Endothelial cell of umbilical vein (primary cell): ENCODE data around the gene AP3S1. TPM values are rescaled to one million over a fixed set of nuclear protein-coding genes. Genes with fewer than 3 reads are reported as not detected.
"Not testable (repeated sequence)": the region's sequence is repeated elsewhere in the genome, so short reads cannot be mapped to it uniquely, and the experiment has no call there.

ENCODE experiments used
- BruUV-seq: library from RNA; stranded (reverse); fragments of 400-500 nt; replicated peaks from 2 replicates; lab custom pipeline; 2021; lab: Mats Ljungman, UMichigan
- CTCF ChIA-PET: fragments of 300-600, 350-600 bp; sonication (Branson Sonifier 250); formaldehyde crosslinking; loops from one replicate; lab custom pipeline; 2021; ENCODE audit warnings: antibody characterized with exemption, inconsistent platforms; lab: Charles Lee
- POLR2A ChIA-PET: fragments of 300-600, 350-600 bp; sonication (Branson Sonifier 250); formaldehyde crosslinking; loops from one replicate; lab custom pipeline; 2021; ENCODE audit warnings: antibody characterized with exemption, inconsistent platforms; lab: Charles Lee
- DNase-seq: peaks from one replicate; pipeline ENCODE4 v3.0.0-alpha.2; 2011; ENCODE audit warnings: low read depth, low spot score
- FAIRE-seq: peaks from 2 replicates; lab custom pipeline; 2011; peaks lifted over from hg19 to GRCh38; lab: Jason Lieb, UNC
- H2AFZ ChIP-seq: 2 replicates; pipeline ENCODE4 v1.6.0; 2012; ENCODE audit warnings: low read depth, low read length, control low read depth, inconsistent platforms
- H3K27ac ChIP-seq: 2 replicates; pipeline ENCODE4 v1.5.1; 2011; ENCODE audit warnings: low read depth, mild to moderate bottlenecking, control low read depth, low read length, moderate library complexity; ENCODE audit not compliant: insufficient read depth
- H3K27me3 ChIP-seq, 2 experiments: 2 replicates each; pipeline versions ENCODE4 v1.6.0 to v1.6.1; 2011; ENCODE audit warnings: low read length in 2 of 2, mixed read lengths in 1 of 2; ENCODE audit not compliant: control insufficient read depth in 2 of 2, insufficient read depth in 2 of 2
- H3K36me3 ChIP-seq, 2 experiments: 2 replicates in 1 of 2; 3 replicates in 1 of 2; pipeline ENCODE4 v1.5.1; 2011; ENCODE audit warnings: low read length in 2 of 2, mild to moderate bottlenecking in 1 of 2, moderate library complexity in 1 of 2; ENCODE audit not compliant: control insufficient read depth in 2 of 2, insufficient read depth in 2 of 2; ENCODE audit errors: extremely low read depth in 1 of 2
- H3K4me1 ChIP-seq: 3 replicates; pipeline ENCODE4 v1.5.1; 2011; ENCODE audit warnings: mild to moderate bottlenecking, low read length; ENCODE audit not compliant: control insufficient read depth, insufficient read depth; ENCODE audit errors: extremely low read depth
- H3K4me2 ChIP-seq: 2 replicates; pipeline ENCODE4 v1.6.1; 2011; ENCODE audit warnings: low read length, control low read depth, mixed read lengths; ENCODE audit not compliant: insufficient read depth
- H3K4me3 ChIP-seq, 3 experiments: fragments of 200-600 bp in 1 of 3; sonication (generic), shearing (Covaris generic) in 1 of 3; replicated peaks in 1 of 3; 2 replicates each; pipeline ENCODE4 v1.5.1; 2011 to 2016; ENCODE audit warnings: control low read depth in 3 of 3, low read length in 3 of 3, mild to moderate bottlenecking in 2 of 3, inconsistent platforms in 1 of 3, low read depth in 1 of 3, moderate library complexity in 1 of 3; ENCODE audit not compliant: insufficient read depth in 1 of 3
- H3K79me2 ChIP-seq: 2 replicates; pipeline ENCODE4 v1.6.0; 2012; ENCODE audit warnings: low read length, inconsistent platforms; ENCODE audit not compliant: control insufficient read depth, insufficient read depth
- H3K9ac ChIP-seq: replicated peaks from 2 replicates; pipeline ENCODE3; 2011; ENCODE audit warnings: low read length, control low read depth; ENCODE audit not compliant: insufficient read depth; ENCODE audit errors: extremely low read depth
- H3K9me1 ChIP-seq: replicated peaks from 3 replicates; pipeline ENCODE4 v1.6.0; 2011; ENCODE audit warnings: mild to moderate bottlenecking, low read length; ENCODE audit not compliant: control insufficient read depth, insufficient read depth; ENCODE audit errors: extremely low read depth
- H3K9me3 ChIP-seq: replicated peaks from 2 replicates; pipeline ENCODE4 v1.5.1; 2012; ENCODE audit warnings: low read length, inconsistent platforms; ENCODE audit not compliant: control insufficient read depth, insufficient read depth
- H4K20me1 ChIP-seq: replicated peaks from 2 replicates; pipeline ENCODE3; 2011; ENCODE audit warnings: mild to moderate bottlenecking, low read length; ENCODE audit not compliant: control insufficient read depth, insufficient read depth; ENCODE audit errors: extremely low read depth
- EZH2 ChIP-seq: IDR thresholded peaks from 2 replicates; pipeline ENCODE4 v1.6.1; 2012; ENCODE audit warnings: borderline replicate concordance, low read depth, mild to moderate bottlenecking, moderate library complexity, low read length, inconsistent platforms; ENCODE audit not compliant: severe bottlenecking
- FOS ChIP-seq: IDR thresholded peaks from 2 replicates; pipeline ENCODE4 v1.6.1; 2011; ENCODE audit warnings: mild to moderate bottlenecking, low read length, moderate library complexity, borderline replicate concordance; ENCODE audit not compliant: insufficient read depth
- GATA2 ChIP-seq: IDR thresholded peaks from 2 replicates; pipeline ENCODE4 v1.7.0; 2011; ENCODE audit warnings: low read depth, mild to moderate bottlenecking, moderate library complexity, mixed read lengths, low read length; ENCODE audit not compliant: insufficient read length, insufficient read depth
- JUN ChIP-seq: IDR thresholded peaks from 2 replicates; pipeline ENCODE4 v1.6.1; 2011; ENCODE audit warnings: borderline replicate concordance, low read depth; ENCODE audit not compliant: insufficient read length, insufficient read depth
- MYC ChIP-seq: IDR thresholded peaks from one replicate; pipeline ENCODE4 v1.6.1; 2011; ENCODE audit warnings: mild to moderate bottlenecking, low read depth, low read length
- POLR2A ChIP-seq: IDR thresholded peaks from 2 replicates; pipeline ENCODE4 v1.6.1; 2012; ENCODE audit warnings: low read depth, mild to moderate bottlenecking, control low read depth, low read length
- POLR2AphosphoS5 ChIP-seq: IDR thresholded peaks from 2 replicates; pipeline ENCODE4 v1.6.1; 2012; ENCODE audit warnings: low read depth, mild to moderate bottlenecking, control low read depth, low read length, moderate library complexity; ENCODE audit not compliant: insufficient read depth
- dilution Hi-C: fragments of 300-500 bp; cut with MboI; formaldehyde crosslinking; loops from one replicate; pipeline ENCODE4 v1.15.0; 2019; ENCODE audit warnings: low sequenced_read_pairs; ENCODE audit not compliant: extremely low pct_ligation_motif_present
- intact Hi-C: fragments of 100-400 bp; cut with micrococcal nuclease; formaldehyde crosslinking; loops from one replicate; pipeline ENCODE4 v1.10.0; 2022
- polyA plus RNA-seq, 4 experiments: library from polyadenylated mRNA; depleted of rRNA in 3 of 4; stranded (reverse) in 3 of 4; unstranded in 1 of 4; fragments of >200 nt; gene quantifications; 2 replicates each; pipeline versions ENCODE4 v1.2.1 to v1.2.3, GENCODE V29; 2011 to 2012; ENCODE audit warnings: missing spikeins in 1 of 4
- total RNA-seq: library from RNA; stranded (reverse); gene quantifications from 2 replicates; pipeline ENCODE4 v1.2.3, GENCODE V29; 2021
- TF ChIP-seq, protein P1 (sequence below): IDR thresholded peaks from 2 replicates; pipeline ENCODE4 v1.6.1; 2011; ENCODE audit not compliant: insufficient read depth, insufficient read length
- TF ChIP-seq, protein P2 (sequence below), 2 donors: IDR thresholded peaks; 1 replicate in 1 of 2; 2 replicates in 1 of 2; pipeline ENCODE4 v1.5.1; 2011; ENCODE audit warnings: low read length in 2 of 2, mild to moderate bottlenecking in 2 of 2, moderate library complexity in 2 of 2, control low read depth in 1 of 2, inconsistent platforms in 1 of 2, low read depth in 1 of 2; ENCODE audit not compliant: insufficient read depth in 1 of 2; ENCODE audit errors: extremely low read depth in 1 of 2

The AP3S1 gene
- total and polyA plus RNA-seq, 2 donors (not counting 3 experiments of a cell fraction or from before 2014, with no cell fraction given) = 26.5 to 85.7 TPM

DNA sequence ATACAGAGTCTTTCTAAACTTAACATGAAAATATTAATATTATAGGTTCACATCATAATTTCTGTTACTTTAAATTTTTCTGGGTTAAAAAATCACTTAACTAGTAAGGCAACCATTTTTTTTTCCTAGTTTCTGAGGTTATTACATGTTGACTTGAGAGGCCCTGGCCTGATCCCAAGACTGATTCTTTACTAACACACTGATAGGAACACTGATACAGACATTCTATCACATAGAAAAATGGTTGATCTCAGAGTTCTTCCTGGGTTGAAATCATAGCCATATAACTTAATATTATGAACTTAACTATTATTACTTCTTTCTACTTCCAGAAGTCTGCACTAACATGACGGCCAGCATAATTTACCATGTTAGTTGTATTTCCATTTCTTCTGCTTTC is 43.0 kb downstream of the AP3S1 start:
- TF ChIP-seq POLR2AphosphoS5 (no peak), EZH2 (no peak), POLR2A (no peak), JUN (no peak), MYC (no peak), FOS (no peak), GATA2 (no peak)
- TF ChIP-seq, protein P1, sequence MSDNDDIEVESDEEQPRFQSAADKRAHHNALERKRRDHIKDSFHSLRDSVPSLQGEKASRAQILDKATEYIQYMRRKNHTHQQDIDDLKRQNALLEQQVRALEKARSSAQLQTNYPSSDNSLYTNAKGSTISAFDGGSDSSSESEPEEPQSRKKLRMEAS = no peak
- TF ChIP-seq, protein P2, sequence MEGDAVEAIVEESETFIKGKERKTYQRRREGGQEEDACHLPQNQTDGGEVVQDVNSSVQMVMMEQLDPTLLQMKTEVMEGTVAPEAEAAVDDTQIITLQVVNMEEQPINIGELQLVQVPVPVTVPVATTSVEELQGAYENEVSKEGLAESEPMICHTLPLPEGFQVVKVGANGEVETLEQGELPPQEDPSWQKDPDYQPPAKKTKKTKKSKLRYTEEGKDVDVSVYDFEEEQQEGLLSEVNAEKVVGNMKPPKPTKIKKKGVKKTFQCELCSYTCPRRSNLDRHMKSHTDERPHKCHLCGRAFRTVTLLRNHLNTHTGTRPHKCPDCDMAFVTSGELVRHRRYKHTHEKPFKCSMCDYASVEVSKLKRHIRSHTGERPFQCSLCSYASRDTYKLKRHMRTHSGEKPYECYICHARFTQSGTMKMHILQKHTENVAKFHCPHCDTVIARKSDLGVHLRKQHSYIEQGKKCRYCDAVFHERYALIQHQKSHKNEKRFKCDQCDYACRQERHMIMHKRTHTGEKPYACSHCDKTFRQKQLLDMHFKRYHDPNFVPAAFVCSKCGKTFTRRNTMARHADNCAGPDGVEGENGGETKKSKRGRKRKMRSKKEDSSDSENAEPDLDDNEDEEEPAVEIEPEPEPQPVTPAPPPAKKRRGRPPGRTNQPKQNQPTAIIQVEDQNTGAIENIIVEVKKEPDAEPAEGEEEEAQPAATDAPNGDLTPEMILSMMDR (IDR thresholded peaks at IDR 0.05; ENCODE audit: extremely low read depth in 1 of 2, insufficient read depth in 1 of 2, low read depth in 1 of 2, low read length in 2 of 2) = no peak
- H3K9me3 ChIP-seq = no peaks in the 10 kb centered on the region
- H4K20me1 ChIP-seq = no peaks in the 10 kb centered on the region
- H2AFZ ChIP-seq = no peak overlapping the region
- BruUV-seq = no TSS peak
- POLR2A ChIA-PET = no interaction called here
- H3K4me2 ChIP-seq = no peak overlapping the region
- peaks cover 3% of the 10 kb centered on the region for H3K79me2 ChIP-seq
- DNase-seq (no peak), FAIRE-seq (no peak)
- CTCF ChIA-PET = no interaction called here
- no peak overlapping the region for H3K4me3 ChIP-seq
- no peaks in the 10 kb centered on the region for H3K9me1 ChIP-seq
- intact Hi-C loops (no loop called here), dilution Hi-C loops (no loop called here)
- no peak overlapping the region for H3K9ac ChIP-seq
- no peaks in the 10 kb centered on the region for H3K4me1 ChIP-seq
- no peaks in the 10 kb centered on the region for H3K27me3 ChIP-seq
- peaks cover 0 to 2% of the 10 kb centered on the region in 2 experiments for H3K36me3 ChIP-seq
- no peak overlapping the region for H3K27ac ChIP-seq

DNA sequence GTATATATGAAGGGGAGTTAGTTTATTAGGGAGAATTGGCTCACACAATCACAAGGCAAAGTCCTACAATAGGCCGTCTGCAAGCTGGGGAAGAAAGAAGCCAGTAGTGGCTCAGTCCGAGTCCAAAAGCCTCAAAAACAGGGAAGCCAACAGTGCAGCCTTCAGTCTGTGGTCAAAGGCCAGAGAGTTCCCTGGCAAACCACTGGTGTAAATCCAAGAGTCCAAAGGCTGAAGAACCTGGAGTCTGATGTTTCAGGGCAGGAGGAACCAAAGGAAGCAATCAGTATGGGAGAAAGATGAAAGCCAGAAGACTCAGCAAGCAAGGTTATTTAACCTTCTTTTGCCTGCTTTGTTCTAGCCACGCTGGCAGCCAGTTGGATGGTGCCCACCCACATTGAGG is 43.5 kb downstream of the AP3S1 start:
- H3K9me1 ChIP-seq, dilution Hi-C loops, BruUV-seq, H2AFZ ChIP-seq, H3K4me3 ChIP-seq, H3K36me3 ChIP-seq, DNase-seq, POLR2A ChIA-PET, H3K4me1 ChIP-seq, CTCF ChIA-PET, H3K4me2 ChIP-seq, H3K9me3 ChIP-seq, H3K27ac ChIP-seq, H4K20me1 ChIP-seq, FAIRE-seq, H3K79me2 ChIP-seq, intact Hi-C loops, H3K9ac ChIP-seq, H3K27me3 ChIP-seq: not testable (repeated sequence)
